ENCODE data around the gene IFIT1.

IFIT1 gene

DNA sequence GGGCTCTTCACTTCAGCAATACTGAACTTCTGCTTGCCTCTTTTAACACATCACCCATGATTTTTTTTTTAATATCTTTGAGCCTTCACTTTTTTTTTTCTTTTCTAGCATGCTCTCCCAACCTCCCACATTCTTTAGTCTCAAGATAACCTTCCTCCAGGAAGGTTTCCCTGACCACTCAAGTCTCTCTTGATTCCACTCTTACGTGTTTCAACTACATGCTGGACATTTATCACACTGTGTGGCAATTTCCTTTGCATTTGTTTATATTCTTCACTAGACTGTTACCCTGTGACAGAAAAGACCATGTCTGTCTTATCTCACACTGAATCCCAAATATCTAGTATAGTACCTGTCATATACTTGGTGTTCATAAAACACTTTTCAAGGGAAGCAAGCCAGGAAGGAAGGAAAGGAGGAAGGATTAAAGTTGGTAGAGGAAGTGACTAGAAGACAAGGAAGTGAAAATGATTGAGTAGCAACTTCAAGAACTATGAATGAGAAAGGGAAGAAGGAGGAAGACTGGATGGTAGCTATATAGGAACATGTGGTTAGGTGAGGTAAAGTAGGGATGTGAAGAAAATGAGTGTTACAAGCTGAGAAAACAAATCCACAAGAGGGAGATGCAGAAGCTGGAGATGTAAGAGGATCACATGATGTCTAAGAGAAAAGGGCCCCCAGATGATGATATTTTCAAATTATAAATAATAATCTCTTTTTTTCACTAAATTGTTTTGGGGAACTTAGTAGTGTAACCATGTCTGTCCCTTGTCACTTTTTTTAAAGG, 62.3 kb downstream of the IFIT1 start:
- Histone ChIP-seq H3K4me1 (ENCODE audit: control insufficient read depth, insufficient read depth, low read length) (no peaks in the 10 kb centered on the region), H3K9me3 (ENCODE audit: control insufficient read depth, insufficient read depth, low read depth, low read length) (no peaks in the 10 kb centered on the region), H3K4me3 (ENCODE audit: low read depth, low read length) (no peak overlapping the region), H3K36me3 (ENCODE audit: control insufficient read depth in 2 of 2, insufficient read depth in 1 of 2, low read length in 2 of 2) (no peaks in the 10 kb centered on the region), H3K27ac (ENCODE audit: extremely low read depth, low read depth, low read length) (no peak overlapping the region)
- TF ChIP-seq ZNF610 (tag by site-specific recombination; IDR thresholded peaks at IDR 0.05; ENCODE audit: borderline replicate concordance) (no peak), ZNF354C (tag by site-specific recombination; IDR thresholded peaks at IDR 0.05; ENCODE audit: borderline replicate concordance, low read depth) (no peak), ZNF184 (tag by site-specific recombination; IDR thresholded peaks at IDR 0.05) (no peak), ZNF416 (tag by site-specific recombination; IDR thresholded peaks at IDR 0.05) (no peak), ZNF324 (tag by site-specific recombination; IDR thresholded peaks at IDR 0.05) (no peak), ZNF391 (tag by site-specific recombination; IDR thresholded peaks at IDR 0.05; ENCODE audit: borderline replicate concordance, low read depth) (no peak), ZNF514 (tag by site-specific recombination; IDR thresholded peaks at IDR 0.05) (no peak), ZNF473 (tag by site-specific recombination; IDR thresholded peaks at IDR 0.05) (no peak), ZNF350 (tag by site-specific recombination; IDR thresholded peaks at IDR 0.05) (no peak)
- TF ChIP-seq, protein P1, sequence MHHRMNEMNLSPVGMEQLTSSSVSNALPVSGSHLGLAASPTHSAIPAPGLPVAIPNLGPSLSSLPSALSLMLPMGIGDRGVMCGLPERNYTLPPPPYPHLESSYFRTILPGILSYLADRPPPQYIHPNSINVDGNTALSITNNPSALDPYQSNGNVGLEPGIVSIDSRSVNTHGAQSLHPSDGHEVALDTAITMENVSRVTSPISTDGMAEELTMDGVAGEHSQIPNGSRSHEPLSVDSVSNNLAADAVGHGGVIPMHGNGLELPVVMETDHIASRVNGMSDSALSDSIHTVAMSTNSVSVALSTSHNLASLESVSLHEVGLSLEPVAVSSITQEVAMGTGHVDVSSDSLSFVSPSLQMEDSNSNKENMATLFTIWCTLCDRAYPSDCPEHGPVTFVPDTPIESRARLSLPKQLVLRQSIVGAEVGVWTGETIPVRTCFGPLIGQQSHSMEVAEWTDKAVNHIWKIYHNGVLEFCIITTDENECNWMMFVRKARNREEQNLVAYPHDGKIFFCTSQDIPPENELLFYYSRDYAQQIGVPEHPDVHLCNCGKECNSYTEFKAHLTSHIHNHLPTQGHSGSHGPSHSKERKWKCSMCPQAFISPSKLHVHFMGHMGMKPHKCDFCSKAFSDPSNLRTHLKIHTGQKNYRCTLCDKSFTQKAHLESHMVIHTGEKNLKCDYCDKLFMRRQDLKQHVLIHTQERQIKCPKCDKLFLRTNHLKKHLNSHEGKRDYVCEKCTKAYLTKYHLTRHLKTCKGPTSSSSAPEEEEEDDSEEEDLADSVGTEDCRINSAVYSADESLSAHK (tag by site-specific recombination; IDR thresholded peaks at IDR 0.05): no peak
- TF ChIP-seq, protein P2, sequence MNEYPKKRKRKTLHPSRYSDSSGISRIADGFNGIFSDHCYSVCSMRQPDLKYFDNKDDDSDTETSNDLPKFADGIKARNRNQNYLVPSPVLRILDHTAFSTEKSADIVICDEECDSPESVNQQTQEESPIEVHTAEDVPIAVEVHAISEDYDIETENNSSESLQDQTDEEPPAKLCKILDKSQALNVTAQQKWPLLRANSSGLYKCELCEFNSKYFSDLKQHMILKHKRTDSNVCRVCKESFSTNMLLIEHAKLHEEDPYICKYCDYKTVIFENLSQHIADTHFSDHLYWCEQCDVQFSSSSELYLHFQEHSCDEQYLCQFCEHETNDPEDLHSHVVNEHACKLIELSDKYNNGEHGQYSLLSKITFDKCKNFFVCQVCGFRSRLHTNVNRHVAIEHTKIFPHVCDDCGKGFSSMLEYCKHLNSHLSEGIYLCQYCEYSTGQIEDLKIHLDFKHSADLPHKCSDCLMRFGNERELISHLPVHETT (tag by site-specific recombination; IDR thresholded peaks at IDR 0.05): no peak
- TF ChIP-seq, protein P3, sequence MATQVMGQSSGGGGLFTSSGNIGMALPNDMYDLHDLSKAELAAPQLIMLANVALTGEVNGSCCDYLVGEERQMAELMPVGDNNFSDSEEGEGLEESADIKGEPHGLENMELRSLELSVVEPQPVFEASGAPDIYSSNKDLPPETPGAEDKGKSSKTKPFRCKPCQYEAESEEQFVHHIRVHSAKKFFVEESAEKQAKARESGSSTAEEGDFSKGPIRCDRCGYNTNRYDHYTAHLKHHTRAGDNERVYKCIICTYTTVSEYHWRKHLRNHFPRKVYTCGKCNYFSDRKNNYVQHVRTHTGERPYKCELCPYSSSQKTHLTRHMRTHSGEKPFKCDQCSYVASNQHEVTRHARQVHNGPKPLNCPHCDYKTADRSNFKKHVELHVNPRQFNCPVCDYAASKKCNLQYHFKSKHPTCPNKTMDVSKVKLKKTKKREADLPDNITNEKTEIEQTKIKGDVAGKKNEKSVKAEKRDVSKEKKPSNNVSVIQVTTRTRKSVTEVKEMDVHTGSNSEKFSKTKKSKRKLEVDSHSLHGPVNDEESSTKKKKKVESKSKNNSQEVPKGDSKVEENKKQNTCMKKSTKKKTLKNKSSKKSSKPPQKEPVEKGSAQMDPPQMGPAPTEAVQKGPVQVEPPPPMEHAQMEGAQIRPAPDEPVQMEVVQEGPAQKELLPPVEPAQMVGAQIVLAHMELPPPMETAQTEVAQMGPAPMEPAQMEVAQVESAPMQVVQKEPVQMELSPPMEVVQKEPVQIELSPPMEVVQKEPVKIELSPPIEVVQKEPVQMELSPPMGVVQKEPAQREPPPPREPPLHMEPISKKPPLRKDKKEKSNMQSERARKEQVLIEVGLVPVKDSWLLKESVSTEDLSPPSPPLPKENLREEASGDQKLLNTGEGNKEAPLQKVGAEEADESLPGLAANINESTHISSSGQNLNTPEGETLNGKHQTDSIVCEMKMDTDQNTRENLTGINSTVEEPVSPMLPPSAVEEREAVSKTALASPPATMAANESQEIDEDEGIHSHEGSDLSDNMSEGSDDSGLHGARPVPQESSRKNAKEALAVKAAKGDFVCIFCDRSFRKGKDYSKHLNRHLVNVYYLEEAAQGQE (tag by site-specific recombination; IDR thresholded peaks at IDR 0.05): no peak
- TF ChIP-seq, protein P4, sequence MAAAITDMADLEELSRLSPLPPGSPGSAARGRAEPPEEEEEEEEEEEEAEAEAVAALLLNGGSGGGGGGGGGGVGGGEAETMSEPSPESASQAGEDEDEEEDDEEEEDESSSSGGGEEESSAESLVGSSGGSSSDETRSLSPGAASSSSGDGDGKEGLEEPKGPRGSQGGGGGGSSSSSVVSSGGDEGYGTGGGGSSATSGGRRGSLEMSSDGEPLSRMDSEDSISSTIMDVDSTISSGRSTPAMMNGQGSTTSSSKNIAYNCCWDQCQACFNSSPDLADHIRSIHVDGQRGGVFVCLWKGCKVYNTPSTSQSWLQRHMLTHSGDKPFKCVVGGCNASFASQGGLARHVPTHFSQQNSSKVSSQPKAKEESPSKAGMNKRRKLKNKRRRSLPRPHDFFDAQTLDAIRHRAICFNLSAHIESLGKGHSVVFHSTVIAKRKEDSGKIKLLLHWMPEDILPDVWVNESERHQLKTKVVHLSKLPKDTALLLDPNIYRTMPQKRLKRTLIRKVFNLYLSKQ (tag by site-specific recombination; IDR thresholded peaks at IDR 0.05; ENCODE audit: borderline replicate concordance): no peak
- TF ChIP-seq, protein P5, sequence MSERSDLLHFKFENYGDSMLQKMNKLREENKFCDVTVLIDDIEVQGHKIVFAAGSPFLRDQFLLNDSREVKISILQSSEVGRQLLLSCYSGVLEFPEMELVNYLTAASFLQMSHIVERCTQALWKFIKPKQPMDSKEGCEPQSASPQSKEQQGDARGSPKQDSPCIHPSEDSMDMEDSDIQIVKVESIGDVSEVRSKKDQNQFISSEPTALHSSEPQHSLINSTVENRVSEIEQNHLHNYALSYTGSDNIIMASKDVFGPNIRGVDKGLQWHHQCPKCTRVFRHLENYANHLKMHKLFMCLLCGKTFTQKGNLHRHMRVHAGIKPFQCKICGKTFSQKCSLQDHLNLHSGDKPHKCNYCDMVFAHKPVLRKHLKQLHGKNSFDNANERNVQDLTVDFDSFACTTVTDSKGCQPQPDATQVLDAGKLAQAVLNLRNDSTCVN (tag by site-specific recombination; optimal IDR thresholded peaks at IDR 0.05): no peak
- ChIA-PET POLR2A (no interaction called here), CTCF (interaction anchor here (0.6 kb wide), 1 partner anchor 705 kb away, joined by 3 read pairs; no protein-coding TSS in a partner anchor)

Measured in HEK293 (cell line).